Vagina (tissue), 2 donors: ENCODE data around the gene VENTX. TPM values are rescaled to one million over a fixed set of nuclear protein-coding genes. Genes with fewer than 3 reads are reported as not detected.

Experiments used
- DNase-seq, 2 donors: peaks; one replicate each; pipeline ENCODE4 v3.0.0-alpha.2; 2017; ENCODE audit errors: extremely low spot score in 2 of 2
- H3K27ac ChIP-seq: fragments of 200-600 bp; sonication (generic); one replicate; pipeline ENCODE4 v1.5.1; 2019
- H3K27me3 ChIP-seq: fragments of 200-600 bp; sonication (generic); one replicate; pipeline ENCODE4 v1.5.1; 2019
- H3K36me3 ChIP-seq, 2 donors: fragments of 200-600 bp; sonication (generic); one replicate each; pipeline ENCODE4 v1.5.1; 2017 to 2019
- H3K4me1 ChIP-seq: fragments of 200-600 bp; sonication (generic); one replicate; pipeline ENCODE4 v1.5.1; 2019
- H3K4me3 ChIP-seq, 2 donors: fragments of 200-600 bp; sonication (generic); 1 replicate in 1 of 2; 2 replicates in 1 of 2; pipeline ENCODE4 v1.5.1; 2016 to 2019
- H3K9me3 ChIP-seq: fragments of 200-600 bp; sonication (generic); one replicate; pipeline ENCODE4 v1.5.1; 2019
- POLR2A ChIP-seq, 2 donors: fragments of 450-650 bp; IDR thresholded peaks; one replicate each; pipeline ENCODE4 v1.6.1; 2017; ENCODE audit warnings: antibody characterized with exemption in 2 of 2, mild to moderate bottlenecking in 2 of 2, moderate library complexity in 2 of 2
- POLR2AphosphoS5 ChIP-seq, 2 donors: sonication (generic); formaldehyde crosslinking; IDR thresholded peaks; one replicate each; pipeline ENCODE4 v1.9.0; 2017; ENCODE audit warnings: antibody characterized with exemption in 2 of 2, mild to moderate bottlenecking in 2 of 2, low read depth in 1 of 2; ENCODE audit not compliant: insufficient read depth in 1 of 2
- intact Hi-C: fragments of 100-400 bp; cut with DNase I; formaldehyde crosslinking; loops from one replicate; pipeline ENCODE4 v1.15.1; 2023
- total RNA-seq: library from RNA; depleted of rRNA; stranded (reverse); fragments of >200 nt; gene quantifications from one replicate; pipeline ENCODE4 v1.2.3, GENCODE V29; 2016
- TF ChIP-seq, protein P1 (sequence below), 3 experiments: fragments of 450-650 bp in 2 of 3; fragments of 200-600 bp in 1 of 3; sonication (generic) in 1 of 3; IDR thresholded peaks; one replicate each; pipeline ENCODE4 v1.5.1; 2017 to 2019; ENCODE audit warnings: antibody characterized with exemption in 3 of 3, mild to moderate bottlenecking in 2 of 3, moderate library complexity in 2 of 3

The VENTX gene
- total RNA-seq, 1 donor from 2014 or later, result 0.98 TPM

DNA sequence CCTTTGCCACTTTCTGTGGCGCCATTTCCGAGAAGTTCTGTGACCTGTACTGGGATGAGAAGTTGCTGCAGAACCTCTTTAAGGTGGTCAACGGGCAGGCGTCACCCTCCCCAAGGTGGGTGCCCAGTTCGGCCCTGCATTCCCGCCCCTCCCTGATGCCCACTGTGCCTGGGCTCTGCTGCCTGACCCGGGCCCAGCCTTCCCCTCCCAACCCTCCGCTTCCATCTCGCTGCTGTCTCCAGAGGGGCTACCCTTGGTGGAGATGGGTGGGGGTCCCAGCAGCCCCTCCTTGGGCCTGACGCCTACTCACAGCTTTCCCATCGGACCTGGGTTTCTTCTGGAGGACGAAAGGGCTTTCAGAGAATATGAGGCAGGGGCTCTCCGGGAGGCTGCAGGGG lies 38.2 kb upstream of the VENTX start:
- intact Hi-C loops, result no loop called here
- Histone ChIP-seq H3K27ac (no peak overlapping the region), H3K27me3 (no peaks in the 10 kb centered on the region), H3K4me3 (no peak overlapping the region), H3K9me3 (no peaks in the 10 kb centered on the region), H3K4me1 (no peaks in the 10 kb centered on the region), H3K36me3 (no peaks in the 10 kb centered on the region)
- TF ChIP-seq, protein P1, sequence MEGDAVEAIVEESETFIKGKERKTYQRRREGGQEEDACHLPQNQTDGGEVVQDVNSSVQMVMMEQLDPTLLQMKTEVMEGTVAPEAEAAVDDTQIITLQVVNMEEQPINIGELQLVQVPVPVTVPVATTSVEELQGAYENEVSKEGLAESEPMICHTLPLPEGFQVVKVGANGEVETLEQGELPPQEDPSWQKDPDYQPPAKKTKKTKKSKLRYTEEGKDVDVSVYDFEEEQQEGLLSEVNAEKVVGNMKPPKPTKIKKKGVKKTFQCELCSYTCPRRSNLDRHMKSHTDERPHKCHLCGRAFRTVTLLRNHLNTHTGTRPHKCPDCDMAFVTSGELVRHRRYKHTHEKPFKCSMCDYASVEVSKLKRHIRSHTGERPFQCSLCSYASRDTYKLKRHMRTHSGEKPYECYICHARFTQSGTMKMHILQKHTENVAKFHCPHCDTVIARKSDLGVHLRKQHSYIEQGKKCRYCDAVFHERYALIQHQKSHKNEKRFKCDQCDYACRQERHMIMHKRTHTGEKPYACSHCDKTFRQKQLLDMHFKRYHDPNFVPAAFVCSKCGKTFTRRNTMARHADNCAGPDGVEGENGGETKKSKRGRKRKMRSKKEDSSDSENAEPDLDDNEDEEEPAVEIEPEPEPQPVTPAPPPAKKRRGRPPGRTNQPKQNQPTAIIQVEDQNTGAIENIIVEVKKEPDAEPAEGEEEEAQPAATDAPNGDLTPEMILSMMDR (IDR thresholded peaks at IDR 0.05), result no peak
- TF ChIP-seq POLR2A (IDR thresholded peaks at IDR 0.05) (no peak), POLR2AphosphoS5 (IDR thresholded peaks at IDR 0.05; ENCODE audit: insufficient read depth in 1 of 2, low read depth in 1 of 2) (no peak)
- no peak for DNase-seq

DNA sequence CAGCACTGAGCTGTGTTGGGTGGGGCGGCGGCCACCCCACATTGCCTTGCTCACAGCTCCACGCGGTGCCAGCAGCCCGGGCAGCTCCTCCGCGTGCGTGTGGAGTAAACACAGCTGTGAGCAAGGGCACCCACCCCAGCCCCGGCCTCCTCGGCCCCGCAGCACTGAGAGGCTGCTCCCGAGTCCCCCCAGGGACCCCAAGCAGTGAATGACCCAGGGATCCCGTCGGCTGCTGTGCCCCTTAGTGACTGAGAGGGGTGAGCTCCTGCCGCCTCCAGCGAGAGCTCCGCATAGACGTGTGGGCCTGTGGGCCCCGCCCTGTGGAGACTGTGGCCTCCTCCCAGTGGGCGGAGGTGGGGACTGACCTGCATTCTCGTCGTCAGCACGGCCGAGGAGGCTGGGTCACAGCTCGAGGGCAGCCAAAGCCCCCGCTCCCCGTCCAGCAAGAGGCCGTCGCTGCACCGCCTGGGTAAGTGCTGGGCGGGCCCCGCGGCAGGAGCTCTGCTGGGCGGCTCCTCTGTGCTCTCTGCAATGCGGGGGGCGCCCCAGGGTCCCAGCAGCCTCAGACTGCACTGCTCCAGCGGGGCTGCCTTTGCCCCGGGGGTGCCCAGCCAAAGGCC lies 37.6 kb upstream of the VENTX start:
- no peaks in the 10 kb centered on the region for H3K36me3 ChIP-seq
- H3K4me3 ChIP-seq, result no peak overlapping the region
- no peak for TF ChIP-seq POLR2A (IDR thresholded peaks at IDR 0.05)
- TF ChIP-seq POLR2AphosphoS5 (IDR thresholded peaks at IDR 0.05; ENCODE audit: insufficient read depth in 1 of 2, low read depth in 1 of 2), result no peak
- TF ChIP-seq, protein P1 (IDR thresholded peaks at IDR 0.05), result no peak
- no peak for DNase-seq
- H3K4me1 ChIP-seq, result no peaks in the 10 kb centered on the region
- H3K27me3 ChIP-seq, result no peaks in the 10 kb centered on the region
- H3K27ac ChIP-seq, result no peak overlapping the region
- intact Hi-C loops, result no loop called here
- no peaks in the 10 kb centered on the region for H3K9me3 ChIP-seq

DNA sequence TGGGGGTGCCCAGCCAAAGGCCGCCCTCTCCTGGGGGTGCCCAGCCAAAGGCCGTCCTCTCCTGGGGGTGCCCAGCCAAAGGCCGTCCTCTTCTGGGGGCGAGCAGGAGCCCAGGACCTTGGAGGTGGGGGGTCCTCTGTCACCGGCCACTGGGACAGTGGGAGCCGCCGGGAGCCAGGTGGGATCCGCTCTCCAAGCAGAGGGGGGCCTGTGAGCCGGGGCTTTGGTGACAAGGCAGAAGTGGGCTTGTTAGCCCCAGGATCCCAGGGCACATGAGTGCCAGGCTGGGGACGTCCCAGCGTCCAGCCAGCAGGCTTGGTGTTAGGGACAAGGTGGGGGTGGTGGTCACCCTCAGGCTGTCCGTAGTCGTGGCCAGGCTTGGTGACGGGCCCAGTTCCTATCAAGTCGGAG lies 37.0 kb upstream of the VENTX start:
- intact Hi-C loops, result no loop called here
- no peak for DNase-seq
- no peak overlapping the region for H3K4me3 ChIP-seq
- H3K4me1 ChIP-seq, result no peaks in the 10 kb centered on the region
- H3K27me3 ChIP-seq, result no peaks in the 10 kb centered on the region
- no peak overlapping the region for H3K27ac ChIP-seq
- TF ChIP-seq, protein P1 (IDR thresholded peaks at IDR 0.05), result no peak
- TF ChIP-seq POLR2A (IDR thresholded peaks at IDR 0.05), result no peak
- TF ChIP-seq POLR2AphosphoS5 (IDR thresholded peaks at IDR 0.05; ENCODE audit: insufficient read depth in 1 of 2, low read depth in 1 of 2), result no peak
- H3K36me3 ChIP-seq, result no peaks in the 10 kb centered on the region
- no peaks in the 10 kb centered on the region for H3K9me3 ChIP-seq

DNA sequence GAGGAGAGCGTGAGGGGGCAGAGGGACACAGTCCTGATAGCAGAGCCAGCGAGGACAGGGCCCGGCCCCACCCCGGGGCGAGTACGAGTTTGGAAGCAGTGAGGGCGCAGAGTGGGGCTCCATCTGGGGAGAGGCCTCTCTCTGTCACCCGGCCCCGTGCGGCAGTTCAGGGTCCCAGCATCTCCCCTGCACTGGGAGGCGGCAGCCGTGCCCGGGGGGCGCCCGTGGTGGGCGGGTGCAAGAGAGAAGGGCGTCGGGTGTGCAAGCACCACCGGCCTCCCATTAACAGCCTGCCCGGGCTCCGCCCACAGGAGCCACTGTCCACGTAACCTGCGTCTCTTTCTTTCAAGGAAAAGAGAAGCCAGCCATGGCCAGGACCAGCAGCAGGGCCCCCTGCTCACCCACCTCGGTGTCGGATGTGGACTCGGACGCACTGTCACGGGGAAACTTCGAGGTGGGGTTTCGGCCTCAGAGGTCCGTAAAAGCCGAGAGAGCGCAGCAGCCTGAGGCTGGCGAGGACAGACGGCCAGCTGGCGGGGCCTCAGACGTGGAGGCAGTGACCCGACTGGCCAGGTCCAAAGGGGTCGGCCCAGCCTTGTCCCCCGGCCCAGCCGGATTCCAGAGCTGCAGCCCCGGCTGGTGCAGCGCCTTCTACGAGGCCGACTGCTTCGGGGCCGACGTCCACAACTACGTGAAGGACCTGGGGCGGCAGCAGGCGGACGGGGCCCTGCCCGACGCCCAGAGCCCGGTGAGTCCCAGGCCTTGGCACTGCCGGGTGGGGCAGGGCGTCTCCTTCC lies 36.3 kb upstream of the VENTX start:
- no peak overlapping the region for H3K4me3 ChIP-seq
- H3K4me1 ChIP-seq, result no peaks in the 10 kb centered on the region
- H3K9me3 ChIP-seq, result no peaks in the 10 kb centered on the region
- no peak for DNase-seq
- TF ChIP-seq, protein P1 (IDR thresholded peaks at IDR 0.05), result no peak
- no peak for TF ChIP-seq POLR2AphosphoS5 (IDR thresholded peaks at IDR 0.05; ENCODE audit: insufficient read depth in 1 of 2, low read depth in 1 of 2)
- no peak for TF ChIP-seq POLR2A (IDR thresholded peaks at IDR 0.05)
- no peaks in the 10 kb centered on the region for H3K36me3 ChIP-seq
- H3K27ac ChIP-seq, result no peak overlapping the region
- no peaks in the 10 kb centered on the region for H3K27me3 ChIP-seq
- intact Hi-C loops, result no loop called here
